Measurements from ENCODE around the gene PARP16. TPM values are rescaled to one million over a fixed set of nuclear protein-coding genes. Genes with fewer than 3 reads are reported as not detected.

Gene PARP16
- total and polyA plus RNA-seq, 5 experiments from 2014 or later: 22.9 to 39.3 (median 27.6) TPM

- DNase-seq (no peak), ATAC-seq (no peak)
- POLR2A ChIA-PET: no interaction called here
- H3K27ac Mint-ChIP-seq: no peak overlapping the region
- H3K4me3 Mint-ChIP-seq: no peak overlapping the region
- H3K9me3 Mint-ChIP-seq: no peaks in the 10 kb centered on the region
- H3K27me3 Mint-ChIP-seq: peaks cover 0 to 26% (median 4%) of the 10 kb centered on the region in 5 donors
- H3K36me3 Mint-ChIP-seq: no peaks in the 10 kb centered on the region
- no peaks in the 10 kb centered on the region for H3K4me1 Mint-ChIP-seq
Measured at GRCh38 chr15:65328506-65329287, 42.0 kb upstream of the PARP16 start.

- H3K4me3 Mint-ChIP-seq: no peak overlapping the region
- peaks cover 0 to 26% (median 4%) of the 10 kb centered on the region in 5 donors for H3K27me3 Mint-ChIP-seq
- DNase-seq (no peak), ATAC-seq (no peak)
- H3K9me3 Mint-ChIP-seq: no peaks in the 10 kb centered on the region
- H3K36me3 Mint-ChIP-seq: no peaks in the 10 kb centered on the region
- H3K4me1 Mint-ChIP-seq: no peaks in the 10 kb centered on the region
- no peak overlapping the region for H3K27ac Mint-ChIP-seq
- POLR2A ChIA-PET: no interaction called here
Measured at GRCh38 chr15:65327651-65328393, 41.1 kb upstream of the PARP16 start.

DNA sequence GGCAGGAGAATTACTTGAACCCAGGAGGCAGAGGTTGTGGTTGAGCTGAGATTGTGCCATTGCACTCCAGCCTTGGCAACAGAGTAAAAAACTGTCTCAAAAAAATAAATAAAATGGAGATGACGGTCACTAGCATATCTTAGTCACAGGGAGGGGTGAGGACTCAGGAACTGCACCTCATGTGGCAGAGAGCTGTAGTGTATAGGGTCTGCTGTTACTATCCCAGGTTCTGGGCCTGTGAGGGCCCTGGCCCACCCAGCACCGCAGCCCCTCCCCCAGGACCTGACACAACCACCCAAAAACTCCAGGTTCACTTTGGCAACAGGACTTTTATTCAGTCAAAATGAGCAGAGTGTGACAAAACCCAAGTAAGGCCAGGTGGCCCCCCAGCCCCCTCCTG is 40.1 kb upstream of the PARP16 start:
- POLR2A ChIA-PET: no interaction called here
- peaks cover 0 to 29% (median 4%) of the 10 kb centered on the region in 5 donors for H3K27me3 Mint-ChIP-seq
- no peak for DNase-seq
- no peaks in the 10 kb centered on the region for H3K36me3 Mint-ChIP-seq
- H3K9me3 Mint-ChIP-seq: no peaks in the 10 kb centered on the region
- no peak for ATAC-seq
- H3K4me3 Mint-ChIP-seq: no peak overlapping the region
- no peaks in the 10 kb centered on the region for H3K4me1 Mint-ChIP-seq
- H3K27ac Mint-ChIP-seq: no peak overlapping the region

GRCh38 chr15:65326117-65326526 is 39.4 kb upstream of the PARP16 start:
- H3K4me3 Mint-ChIP-seq: no peak overlapping the region
- ATAC-seq: no peak
- H3K27me3 Mint-ChIP-seq: peaks cover 0 to 24% (median 5%) of the 10 kb centered on the region in 5 donors
- no peak for DNase-seq
- no peaks in the 10 kb centered on the region for H3K36me3 Mint-ChIP-seq
- H3K9me3 Mint-ChIP-seq: no peaks in the 10 kb centered on the region
- no peaks in the 10 kb centered on the region for H3K4me1 Mint-ChIP-seq
- POLR2A ChIA-PET: no interaction called here
- no peak overlapping the region for H3K27ac Mint-ChIP-seq

DNA sequence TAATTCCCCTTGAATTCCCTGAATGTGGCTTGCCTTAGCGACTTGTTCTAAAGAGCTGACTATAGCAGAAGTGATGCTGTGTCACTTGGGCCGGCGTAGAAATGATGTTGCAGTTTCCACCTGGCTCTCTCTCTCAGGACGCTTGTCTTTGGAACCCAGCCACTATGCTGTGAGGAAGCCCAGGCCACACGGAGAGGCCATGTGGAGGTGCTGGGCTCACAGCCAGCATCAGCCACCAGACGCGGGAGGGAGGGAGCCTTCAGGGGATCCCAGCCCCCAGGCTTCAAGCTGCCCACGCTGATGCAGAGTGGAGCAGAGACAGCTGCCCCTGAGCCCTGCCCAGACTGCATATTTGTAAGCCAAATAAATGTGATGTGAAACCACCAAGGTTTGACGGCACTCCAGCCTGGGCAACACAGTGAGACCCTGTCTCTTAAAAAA is 36.4 kb upstream of the PARP16 start:
- no peaks in the 10 kb centered on the region for H3K9me3 Mint-ChIP-seq
- ATAC-seq (no peak), DNase-seq (no peak)
- H3K36me3 Mint-ChIP-seq: no peaks in the 10 kb centered on the region
- H3K27me3 Mint-ChIP-seq: peaks cover 0 to 16% (median 4%) of the 10 kb centered on the region in 5 donors
- peaks cover 0 to 4% (median 0%) of the 10 kb centered on the region in 4 donors for H3K4me1 Mint-ChIP-seq
- no peak overlapping the region for H3K4me3 Mint-ChIP-seq
- POLR2A ChIA-PET: no interaction called here
- no peak overlapping the region for H3K27ac Mint-ChIP-seq

DNA sequence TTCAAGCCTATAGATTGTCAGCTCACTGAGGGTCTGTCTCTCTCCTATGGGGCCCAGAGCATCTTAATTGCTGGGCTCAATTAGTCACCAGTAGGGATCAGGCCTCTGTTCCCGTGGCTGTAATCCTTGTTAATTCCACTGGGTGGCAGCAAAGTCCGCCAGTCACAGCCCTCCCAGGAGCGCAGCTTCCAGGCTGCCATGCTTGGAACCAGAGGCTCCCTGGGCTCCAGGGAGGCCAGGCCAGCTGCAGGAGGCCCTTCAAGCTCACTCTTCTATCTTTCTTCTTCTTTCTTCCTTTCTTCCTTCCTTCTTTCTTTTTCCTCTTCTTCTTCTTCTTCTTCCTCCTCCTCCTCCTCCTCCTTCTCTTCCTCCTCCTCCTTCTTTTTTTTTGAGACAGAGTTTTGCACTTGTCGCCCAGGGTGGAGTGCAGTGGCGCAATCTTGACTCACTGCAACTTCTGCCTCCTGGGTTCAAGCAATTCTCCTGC is 32.2 kb upstream of the PARP16 start:
- H3K27ac Mint-ChIP-seq: peak overlapping the region in 3 of 10 donors; percentile 3 to 19 (median 15)
- H3K27me3 Mint-ChIP-seq: peaks cover 0 to 11% (median 4%) of the 10 kb centered on the region in 5 donors
- DNase-seq (peak; percentile 49 to 84 (median 74)), ATAC-seq (peak; percentile 98 to 100)
- POLR2A ChIA-PET: interaction anchor here (0.6 to 2.9 kb wide), 3 partner anchors 14 to 66 kb away, joined by 4 to 11 read pairs (median 4); partner anchors contain the start of gene RNU5B-1
- no peaks in the 10 kb centered on the region for H3K9me3 Mint-ChIP-seq
- no peaks in the 10 kb centered on the region for H3K36me3 Mint-ChIP-seq
- H3K4me3 Mint-ChIP-seq: no peak overlapping the region
- peaks cover 0 to 4% (median 0%) of the 10 kb centered on the region in 4 donors for H3K4me1 Mint-ChIP-seq

DNA sequence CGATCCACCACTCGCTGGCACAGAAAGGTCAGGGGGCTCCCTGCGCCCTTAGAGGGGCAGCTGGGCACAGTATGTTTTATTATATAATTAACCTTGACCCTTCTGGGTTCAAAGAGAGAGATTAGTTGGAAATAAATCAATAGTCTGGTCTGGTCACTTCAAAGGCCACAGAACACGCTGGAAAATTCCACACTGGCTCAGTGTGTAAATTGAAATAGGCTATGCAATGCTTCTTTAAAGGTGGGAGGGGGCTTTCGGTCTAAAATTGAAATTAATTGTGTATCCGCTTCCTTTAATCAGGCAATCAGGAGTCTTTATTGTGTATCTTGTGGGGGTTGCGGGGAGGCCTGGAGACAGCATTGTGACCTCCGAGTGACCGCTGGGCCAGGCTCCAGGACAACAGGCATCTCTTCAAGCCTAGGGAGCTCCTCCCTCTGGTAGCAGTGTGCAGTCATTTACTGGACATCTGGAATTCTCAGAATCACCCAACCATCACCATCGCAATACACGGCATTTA is 25.8 kb upstream of the PARP16 start:
- peaks cover 0 to 6% (median 0%) of the 10 kb centered on the region in 5 donors for H3K27me3 Mint-ChIP-seq
- no peak for ATAC-seq
- no peak overlapping the region for H3K4me3 Mint-ChIP-seq
- H3K36me3 Mint-ChIP-seq: no peaks in the 10 kb centered on the region
- no peaks in the 10 kb centered on the region for H3K4me1 Mint-ChIP-seq
- H3K27ac Mint-ChIP-seq: peak overlapping the region in 2 of 10 donors; percentile 2 to 45
- POLR2A ChIA-PET: interaction anchor here (1.9 kb wide), 1 partner anchor 8 kb away, joined by 8 read pairs; the partner anchor contains the start of gene RNU5B-1
- H3K9me3 Mint-ChIP-seq: no peaks in the 10 kb centered on the region
- no peak for DNase-seq

DNA sequence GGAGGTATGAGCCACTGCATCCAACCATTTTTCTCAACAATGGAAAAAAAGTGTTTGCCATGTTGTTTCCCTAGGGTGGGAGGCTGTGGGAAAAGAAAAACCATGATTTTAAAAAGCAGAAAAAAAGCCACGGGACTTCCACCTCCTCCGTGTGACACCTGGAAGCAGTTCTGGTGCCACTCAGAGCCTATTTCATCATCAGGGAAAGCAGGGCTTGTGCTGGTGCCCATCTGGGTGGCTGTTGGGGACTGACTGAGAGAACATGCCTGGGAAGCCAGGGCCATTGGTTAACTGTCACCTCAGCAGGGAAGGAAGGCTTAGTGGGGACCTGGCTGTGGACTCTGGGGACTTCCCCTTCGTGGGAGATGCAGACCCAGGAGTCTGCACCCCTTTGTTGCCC is 25.1 kb upstream of the PARP16 start:
- POLR2A ChIA-PET: interaction anchor here (0.6 kb wide), 1 partner anchor 1076 kb away, joined by 3 read pairs; no protein-coding TSS in a partner anchor

GRCh38 chr15:65310431-65311137 is 23.9 kb upstream of the PARP16 start:
- Mint-ChIP-seq H3K36me3 (no peaks in the 10 kb centered on the region), H3K27ac (no peak overlapping the region), H3K4me3 (no peak overlapping the region), H3K9me3 (no peaks in the 10 kb centered on the region), H3K4me1 (peaks cover 0 to 9% (median 2%) of the 10 kb centered on the region in 4 donors), H3K27me3 (peaks cover 0 to 6% (median 0%) of the 10 kb centered on the region in 5 donors)
- ATAC-seq: no peak
- POLR2A ChIA-PET: no interaction called here
- DNase-seq: no peak

More for the DNA sequence above, 25.1 kb upstream of the PARP16 start:
- Mint-ChIP-seq H3K9me3 (no peaks in the 10 kb centered on the region), H3K36me3 (no peaks in the 10 kb centered on the region), H3K27ac (no peak overlapping the region), H3K4me3 (no peak overlapping the region), H3K27me3 (peaks cover 0 to 6% (median 0%) of the 10 kb centered on the region in 5 donors), H3K4me1 (no peaks in the 10 kb centered on the region)
- DNase-seq (no peak), ATAC-seq (no peak)

GRCh38 chr15:65309882-65310418 is 23.3 kb upstream of the PARP16 start:
- Mint-ChIP-seq H3K27ac (no peak overlapping the region), H3K4me1 (peaks cover under 1 to 14% (median 6%) of the 10 kb centered on the region in 4 donors), H3K27me3 (peaks cover 0 to 3% (median 0%) of the 10 kb centered on the region in 5 donors), H3K4me3 (no peak overlapping the region), H3K36me3 (no peaks in the 10 kb centered on the region), H3K9me3 (no peaks in the 10 kb centered on the region)
- POLR2A ChIA-PET: no interaction called here
- ATAC-seq (no peak), DNase-seq (no peak)

DNA sequence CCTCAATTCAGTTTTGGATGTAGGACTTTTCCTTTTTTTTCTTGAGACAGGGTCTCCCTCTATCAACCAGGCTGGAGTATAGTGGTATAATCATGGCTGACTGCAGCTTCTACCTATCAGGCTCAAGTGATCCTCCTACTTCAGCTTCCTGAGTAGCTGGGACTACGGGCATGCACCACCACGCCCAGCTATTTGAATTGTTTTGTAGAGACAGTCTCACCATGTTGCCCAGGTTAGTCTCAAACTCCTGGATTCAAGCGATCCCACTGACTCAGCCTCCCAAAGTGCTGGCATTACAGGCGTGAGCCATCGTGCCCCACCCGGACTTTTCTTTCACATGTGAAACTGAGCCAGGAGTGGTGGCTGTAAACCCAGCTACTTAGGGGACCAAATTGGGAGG is 21.3 kb upstream of the PARP16 start:
- Mint-ChIP-seq H3K27me3 (peaks cover 0 to 3% (median 0%) of the 10 kb centered on the region in 5 donors), H3K4me1 (peaks cover 6 to 30% (median 16%) of the 10 kb centered on the region in 4 donors), H3K9me3 (no peaks in the 10 kb centered on the region), H3K27ac (no peak overlapping the region), H3K36me3 (no peaks in the 10 kb centered on the region), H3K4me3 (no peak overlapping the region)
- no peak for ATAC-seq
- POLR2A ChIA-PET: interaction anchor here (0.5 to 0.6 kb wide), 2 partner anchors 46 to 265 kb away, joined by 3 read pairs; no protein-coding TSS in a partner anchor
- no peak for DNase-seq

DNA sequence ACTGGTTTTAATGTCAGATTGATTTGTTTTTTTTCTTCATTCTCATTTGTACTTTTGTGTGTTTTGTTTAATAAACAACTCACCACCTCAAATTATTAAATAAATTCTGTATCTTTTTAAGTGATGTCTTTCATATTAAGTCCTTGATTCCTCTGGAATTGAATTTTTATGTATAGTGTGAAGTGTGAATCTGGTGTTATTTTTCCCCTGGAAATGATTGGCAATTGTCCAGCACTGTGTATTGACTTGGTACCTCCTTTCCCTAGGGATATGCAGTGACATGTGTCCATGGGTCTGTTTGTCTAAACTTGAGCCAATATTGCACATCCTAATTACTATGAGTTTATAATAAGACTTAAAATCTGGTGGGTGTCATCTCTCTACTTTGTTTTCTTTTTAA is 19.9 kb upstream of the PARP16 start:
- POLR2A ChIA-PET: interaction anchor here (0.7 to 3.3 kb wide), 2 partner anchors 20 to 104 kb away, joined by 6 to 78 read pairs; partner anchors contain the start of gene PARP16
- Mint-ChIP-seq H3K27me3 (no peaks in the 10 kb centered on the region), H3K4me1 (peaks cover 6 to 30% (median 16%) of the 10 kb centered on the region in 4 donors), H3K27ac (peak overlapping the region in 7 of 10 donors; percentile 23 to 80 (median 51)), H3K4me3 (peak overlapping the region in 4 of 10 donors; percentile 14 to 48 (median 38)), H3K36me3 (no peaks in the 10 kb centered on the region), H3K9me3 (no peaks in the 10 kb centered on the region)
- DNase-seq (no peak), ATAC-seq (no peak)
